Kidney (tissue), 14 donors: ENCODE data around the gene MT1A. TPM values are rescaled to one million over a fixed set of nuclear protein-coding genes. Genes with fewer than 3 reads are reported as not detected.
A peak's percentile ranks its signal among the peaks of the same experiment; 100 is the strongest.

Source experiments
- DNase-seq, 5 donors: peaks; one replicate each; pipeline ENCODE4 v3.0.0-alpha.2; 2013 to 2020
- FAIRE-seq: peaks from 2 replicates; lab custom pipeline; 2012; peaks lifted over from hg19 to GRCh38; lab: Jason Lieb, UNC
- H3K27ac ChIP-seq, 2 donors: one replicate each; pipeline ENCODE4 v1.7.0; 2013; ENCODE audit warnings: low read depth in 2 of 2, low read length in 2 of 2, inconsistent platforms in 1 of 2
- H3K27me3 ChIP-seq: one replicate; pipeline ENCODE4 v1.7.1; 2013; ENCODE audit warnings: low read length, inconsistent platforms; ENCODE audit not compliant: control insufficient read depth, insufficient read depth
- H3K36me3 ChIP-seq, 3 donors: one replicate each; pipeline versions ENCODE4 v1.7.0 to v1.7.1; 2013; ENCODE audit warnings: low read length in 3 of 3, control low read depth in 1 of 3, inconsistent platforms in 1 of 3; ENCODE audit not compliant: insufficient read depth in 3 of 3, control insufficient read depth in 2 of 3
- H3K4me1 ChIP-seq, 3 donors: one replicate each; pipeline versions ENCODE4 v1.7.0 to v1.7.1; 2013; ENCODE audit warnings: low read length in 3 of 3, inconsistent platforms in 1 of 3, low read depth in 1 of 3; ENCODE audit not compliant: control insufficient read depth in 2 of 3, insufficient read depth in 2 of 3
- H3K4me3 ChIP-seq, 3 donors: one replicate each; pipeline versions ENCODE4 v1.7.0 to v1.8.1; 2013; ENCODE audit warnings: low read length in 3 of 3, control low read depth in 1 of 3, inconsistent platforms in 1 of 3
- H3K9ac ChIP-seq, 3 donors: one replicate each; pipeline versions ENCODE4 v1.7.0 to v1.7.1; 2013; ENCODE audit warnings: low read length in 3 of 3, control low read depth in 1 of 3, inconsistent platforms in 1 of 3
- H3K9me3 ChIP-seq, 3 donors: one replicate each; pipeline versions ENCODE4 v1.7.0 to v1.7.1; 2013; ENCODE audit warnings: low read length in 3 of 3, control low read depth in 1 of 3, inconsistent platforms in 1 of 3; ENCODE audit not compliant: control insufficient read depth in 2 of 3, insufficient read depth in 1 of 3
- intact Hi-C: fragments of 100-400 bp; cut with DNase I; formaldehyde crosslinking; loops from one replicate; pipeline ENCODE4 v1.11.1; 2022
- polyA plus RNA-seq: library from polyadenylated mRNA; stranded (reverse); fragments of 350-450 nt; fragmentation: Illumina TruSeq; extraction: RNeasy Lipid Tissue Mini Kit (QIAGEN cat#74804); gene quantifications from one replicate; pipeline ENCODE4 v1.2.3, GENCODE V29; 2014; ENCODE audit warnings: low read depth, low replicate concordance; ENCODE audit not compliant: insufficient read depth
- total RNA-seq: library from RNA; stranded (reverse); fragmentation: NEBNext Ultra II Directional; extraction: Animal tissue kit (Norgen Biotek cat#: 25700); gene quantifications from one replicate; pipeline ENCODE4 v1.2.1, GENCODE V29; 2021
- TF ChIP-seq, protein P1 (sequence below): IDR thresholded peaks from 3 replicates; pipeline ENCODE4 v1.5.1; 2012; ENCODE audit warnings: mild to moderate bottlenecking, moderate library complexity, borderline replicate concordance; ENCODE audit not compliant: insufficient read depth; ENCODE audit errors: extremely low read depth
- donor health status: control.
- donor health status: control.
- donor health status: control.
- donor health status: control.
- donor health status: control.
- donor health status: DM: yes; HTN: yes; CAD: no.
- donor health status: Normal renal cell carcinoma (clear cell type).

MT1A gene
- total and polyA plus RNA-seq, 2 donors from 2014 or later, result 3.1 to 19.8 TPM

DNA sequence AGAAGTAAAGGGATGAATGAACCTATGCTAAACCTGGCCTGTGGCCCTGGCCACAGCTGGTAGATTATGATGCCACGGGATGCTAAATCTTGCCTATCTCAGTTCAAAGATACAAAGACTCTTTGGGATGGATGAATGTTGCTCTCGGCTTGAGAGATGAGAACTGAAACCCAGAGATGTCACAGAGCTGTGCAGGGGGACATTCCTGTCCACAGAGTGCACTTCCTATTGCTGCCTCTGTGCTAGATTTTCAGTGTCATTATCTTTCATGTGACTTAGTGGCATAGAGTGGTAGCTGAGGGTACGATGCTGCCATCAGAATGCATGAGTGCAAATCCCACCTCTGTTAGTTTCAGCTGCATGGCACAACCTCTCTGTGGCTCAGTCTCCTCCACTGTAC is 8.3 kb upstream of the MT1A start:
- H3K9me3 ChIP-seq, result no peaks in the 10 kb centered on the region
- H3K4me3 ChIP-seq, result no peak overlapping the region
- FAIRE-seq, result no peak
- H3K9ac ChIP-seq, result no peak overlapping the region
- no peaks in the 10 kb centered on the region for H3K36me3 ChIP-seq
- TF ChIP-seq, protein P1, sequence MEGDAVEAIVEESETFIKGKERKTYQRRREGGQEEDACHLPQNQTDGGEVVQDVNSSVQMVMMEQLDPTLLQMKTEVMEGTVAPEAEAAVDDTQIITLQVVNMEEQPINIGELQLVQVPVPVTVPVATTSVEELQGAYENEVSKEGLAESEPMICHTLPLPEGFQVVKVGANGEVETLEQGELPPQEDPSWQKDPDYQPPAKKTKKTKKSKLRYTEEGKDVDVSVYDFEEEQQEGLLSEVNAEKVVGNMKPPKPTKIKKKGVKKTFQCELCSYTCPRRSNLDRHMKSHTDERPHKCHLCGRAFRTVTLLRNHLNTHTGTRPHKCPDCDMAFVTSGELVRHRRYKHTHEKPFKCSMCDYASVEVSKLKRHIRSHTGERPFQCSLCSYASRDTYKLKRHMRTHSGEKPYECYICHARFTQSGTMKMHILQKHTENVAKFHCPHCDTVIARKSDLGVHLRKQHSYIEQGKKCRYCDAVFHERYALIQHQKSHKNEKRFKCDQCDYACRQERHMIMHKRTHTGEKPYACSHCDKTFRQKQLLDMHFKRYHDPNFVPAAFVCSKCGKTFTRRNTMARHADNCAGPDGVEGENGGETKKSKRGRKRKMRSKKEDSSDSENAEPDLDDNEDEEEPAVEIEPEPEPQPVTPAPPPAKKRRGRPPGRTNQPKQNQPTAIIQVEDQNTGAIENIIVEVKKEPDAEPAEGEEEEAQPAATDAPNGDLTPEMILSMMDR, result no peak
- peaks cover 0 to 7% (median 0%) of the 10 kb centered on the region in 3 donors for H3K4me1 ChIP-seq
- H3K27ac ChIP-seq, result no peak overlapping the region
- DNase-seq, result peak in 1 of 5 donors; percentile 14
- intact Hi-C loops, result no loop called here
- peaks cover 30% of the 10 kb centered on the region for H3K27me3 ChIP-seq

DNA sequence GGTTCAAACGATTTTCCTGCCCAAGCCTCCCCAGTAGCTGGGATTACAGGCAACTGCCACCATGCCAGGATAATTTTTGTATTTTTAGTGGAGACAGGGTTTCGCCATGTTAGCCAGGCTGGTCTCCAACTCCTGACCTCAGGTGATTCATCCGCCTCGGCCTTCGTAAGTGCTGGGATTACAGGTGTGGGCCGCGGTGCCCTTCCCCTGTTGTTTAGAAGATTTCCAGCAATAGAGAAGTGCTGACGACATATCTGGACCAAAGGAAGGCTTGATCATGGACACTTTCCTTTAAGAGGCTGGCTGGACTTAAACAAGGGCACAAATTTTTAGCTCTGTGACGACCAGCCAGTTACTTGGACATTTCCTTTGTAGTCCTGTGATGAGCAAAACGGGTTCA is 7.3 kb upstream of the MT1A start:
- Histone ChIP-seq H3K4me1 (peaks cover 0 to 8% (median 0%) of the 10 kb centered on the region in 3 donors), H3K9ac (no peak overlapping the region), H3K9me3 (no peaks in the 10 kb centered on the region), H3K36me3 (no peaks in the 10 kb centered on the region), H3K27me3 (peaks cover 37% of the 10 kb centered on the region), H3K27ac (no peak overlapping the region), H3K4me3 (no peak overlapping the region)
- FAIRE-seq, result no peak
- no peak for DNase-seq
- TF ChIP-seq, protein P1, result no peak
- intact Hi-C loops, result no loop called here

DNA sequence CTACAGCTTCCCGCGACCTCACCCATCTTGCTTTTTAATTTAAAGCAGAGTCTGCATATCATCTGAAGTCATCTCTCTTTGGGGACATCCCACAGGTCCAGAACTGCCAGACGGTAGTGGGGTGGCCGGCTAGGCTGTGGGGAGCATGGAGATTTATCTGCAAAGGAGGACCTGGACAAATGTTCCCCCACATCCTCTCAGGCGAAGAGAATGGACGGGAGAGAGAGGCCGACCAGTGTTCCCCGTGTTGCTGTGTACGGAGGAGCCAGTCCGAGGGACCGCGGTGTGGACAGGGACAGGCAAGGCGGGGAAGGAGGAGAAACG is 6.7 kb upstream of the MT1A start:
- H3K27me3 ChIP-seq, result peaks cover 42% of the 10 kb centered on the region

More for the DNA sequence above, 6.7 kb upstream of the MT1A start:
- peak overlapping the region; percentile 11 to 74 for H3K27ac ChIP-seq
- H3K9me3 ChIP-seq, result no peaks in the 10 kb centered on the region
- peak overlapping the region; percentile 20 to 65 (median 43) for H3K4me3 ChIP-seq
- H3K9ac ChIP-seq, result peak overlapping the region in 1 of 3 donors; percentile 67
- no peak for FAIRE-seq
- no peaks in the 10 kb centered on the region for H3K36me3 ChIP-seq
- peaks cover 0 to 5% (median 0%) of the 10 kb centered on the region in 3 donors for H3K4me1 ChIP-seq
- DNase-seq, result no peak
- intact Hi-C loops, result no loop called here
- TF ChIP-seq, protein P1, result no peak
